Choroid plexus epithelial cell (primary cell): ENCODE data around the gene PRKN.

Experiments
- DNase-seq: peaks from one replicate; pipeline ENCODE4 v3.0.0-alpha.2; 2010; ENCODE audit warnings: low read depth
- H3K4me3 ChIP-seq: 2 replicates; pipeline ENCODE4 v1.5.1; 2011; ENCODE audit warnings: low read depth, mild to moderate bottlenecking, control low read depth, low read length, moderate library complexity
- CTCF ChIP-seq: conservative IDR thresholded peaks from 2 replicates; pipeline ENCODE4 v1.5.1; 2011; ENCODE audit warnings: low read depth, mild to moderate bottlenecking, control low read depth, inconsistent platforms, low read length, moderate library complexity

PRKN gene

GRCh38 chr6:162005372-162005771 is 722.2 kb downstream of the PRKN start:
- TF ChIP-seq CTCF: no peak
- DNase-seq: no peak
- H3K4me3 ChIP-seq: no peak overlapping the region

GRCh38 chr6:161996783-161997182 is 730.8 kb downstream of the PRKN start:
- no peak overlapping the region for H3K4me3 ChIP-seq
- DNase-seq: no peak
- no peak for TF ChIP-seq CTCF

- no peak for DNase-seq
- TF ChIP-seq CTCF: no peak
- H3K4me3 ChIP-seq: no peak overlapping the region
Measured at GRCh38 chr6:161985876-161986423, 741.6 kb downstream of the PRKN start.

- TF ChIP-seq CTCF: no peak
- H3K4me3 ChIP-seq: no peak overlapping the region
- DNase-seq: no peak
Measured at GRCh38 chr6:161984713-161985112, 742.9 kb downstream of the PRKN start.

GRCh38 chr6:161976553-161976952 is 751.0 kb downstream of the PRKN start:
- no peak overlapping the region for H3K4me3 ChIP-seq
- TF ChIP-seq CTCF: no peak
- DNase-seq: no peak

- DNase-seq: no peak
- TF ChIP-seq CTCF: no peak
- no peak overlapping the region for H3K4me3 ChIP-seq
Measured at GRCh38 chr6:161973064-161973463, 754.5 kb downstream of the PRKN start.

- TF ChIP-seq CTCF: no peak
- DNase-seq: no peak
- H3K4me3 ChIP-seq: no peak overlapping the region
Measured at GRCh38 chr6:161971043-161971442, 756.5 kb downstream of the PRKN start.
